Measurements from ENCODE around the gene YES1.
"Not testable (repeated sequence)": the region's sequence is repeated elsewhere in the genome, so short reads cannot be mapped to it uniquely, and the experiment has no call there.

The YES1 gene

DNA sequence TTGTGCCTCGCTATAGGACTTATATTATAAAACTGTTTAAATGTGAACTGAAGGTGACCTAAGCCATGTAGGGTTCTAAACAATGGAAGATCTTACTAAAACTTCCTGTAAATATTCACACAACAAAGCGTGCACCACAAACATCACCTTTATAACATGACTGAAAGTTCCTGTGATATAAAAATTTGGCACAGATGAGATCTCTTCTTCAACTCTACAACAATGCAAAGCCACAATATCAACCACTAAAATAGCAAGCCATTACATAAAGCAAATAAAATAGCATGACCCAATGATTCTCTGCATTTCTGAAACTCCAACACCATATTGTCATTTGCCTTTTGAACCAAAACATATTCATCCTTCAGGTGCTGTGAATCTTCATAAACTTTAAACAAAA, 3.5 kb downstream of the YES1 start:
- H3K4me3 ChIP-seq (ENCODE audit: low read depth, low read length), result no peak overlapping the region
- in situ Hi-C loops (cut with HindIII; ENCODE audit: low sequenced_read_pairs), result no loop called here
- DNase-seq (ENCODE audit: low read depth, low spot score), result no peak
- TF ChIP-seq, protein P1, sequence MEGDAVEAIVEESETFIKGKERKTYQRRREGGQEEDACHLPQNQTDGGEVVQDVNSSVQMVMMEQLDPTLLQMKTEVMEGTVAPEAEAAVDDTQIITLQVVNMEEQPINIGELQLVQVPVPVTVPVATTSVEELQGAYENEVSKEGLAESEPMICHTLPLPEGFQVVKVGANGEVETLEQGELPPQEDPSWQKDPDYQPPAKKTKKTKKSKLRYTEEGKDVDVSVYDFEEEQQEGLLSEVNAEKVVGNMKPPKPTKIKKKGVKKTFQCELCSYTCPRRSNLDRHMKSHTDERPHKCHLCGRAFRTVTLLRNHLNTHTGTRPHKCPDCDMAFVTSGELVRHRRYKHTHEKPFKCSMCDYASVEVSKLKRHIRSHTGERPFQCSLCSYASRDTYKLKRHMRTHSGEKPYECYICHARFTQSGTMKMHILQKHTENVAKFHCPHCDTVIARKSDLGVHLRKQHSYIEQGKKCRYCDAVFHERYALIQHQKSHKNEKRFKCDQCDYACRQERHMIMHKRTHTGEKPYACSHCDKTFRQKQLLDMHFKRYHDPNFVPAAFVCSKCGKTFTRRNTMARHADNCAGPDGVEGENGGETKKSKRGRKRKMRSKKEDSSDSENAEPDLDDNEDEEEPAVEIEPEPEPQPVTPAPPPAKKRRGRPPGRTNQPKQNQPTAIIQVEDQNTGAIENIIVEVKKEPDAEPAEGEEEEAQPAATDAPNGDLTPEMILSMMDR (IDR thresholded peaks at IDR 0.05; ENCODE audit: low read depth, low read length), result no peak

DNA sequence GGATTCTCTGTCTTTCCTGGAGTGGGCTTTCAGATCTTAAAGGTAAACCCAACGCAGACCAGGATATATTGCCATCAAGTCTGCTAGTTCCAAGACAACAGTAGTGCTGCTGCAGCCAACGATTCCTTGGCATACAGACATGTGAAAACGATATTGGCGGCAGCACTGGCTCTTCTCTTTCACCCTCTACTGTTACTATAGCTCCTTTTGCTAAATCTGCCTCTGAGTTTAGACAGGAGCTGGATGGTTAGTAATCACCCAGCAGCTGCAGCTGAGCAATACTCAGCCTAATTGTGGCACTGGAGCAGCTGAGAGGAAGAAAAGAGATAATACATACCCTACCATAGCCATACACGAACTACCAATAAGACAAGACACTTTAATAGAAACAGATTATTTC, 4.0 kb downstream of the YES1 start:
- TF ChIP-seq, protein P1 (IDR thresholded peaks at IDR 0.05; ENCODE audit: low read depth, low read length), result no peak
- in situ Hi-C loops (cut with HindIII; ENCODE audit: low sequenced_read_pairs), result no loop called here
- DNase-seq (ENCODE audit: low read depth, low spot score), result peak; percentile 50
- no peak overlapping the region for H3K4me3 ChIP-seq (ENCODE audit: low read depth, low read length)

DNA sequence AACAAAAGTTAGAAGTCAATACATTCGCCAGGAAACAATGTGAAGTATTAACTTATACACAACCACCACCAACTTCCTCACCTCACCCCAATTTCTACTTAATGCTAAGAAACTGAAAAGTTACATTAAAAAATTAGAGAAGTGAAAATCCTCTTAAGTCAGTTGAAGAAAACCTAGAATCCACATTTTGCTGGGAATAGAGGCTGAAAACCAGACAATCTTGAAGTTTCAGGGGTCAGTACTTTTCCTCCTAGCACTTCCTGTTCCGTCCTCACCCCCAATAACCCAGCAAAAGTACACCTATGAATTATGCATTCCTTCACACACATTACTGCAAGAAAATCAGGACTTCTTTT, 6.3 kb downstream of the YES1 start:
- H3K4me3 ChIP-seq (ENCODE audit: low read depth, low read length), result no peak overlapping the region
- TF ChIP-seq, protein P1 (IDR thresholded peaks at IDR 0.05; ENCODE audit: low read depth, low read length), result no peak
- in situ Hi-C loops (cut with HindIII; ENCODE audit: low sequenced_read_pairs), result no loop called here
- no peak for DNase-seq (ENCODE audit: low read depth, low spot score)

DNA sequence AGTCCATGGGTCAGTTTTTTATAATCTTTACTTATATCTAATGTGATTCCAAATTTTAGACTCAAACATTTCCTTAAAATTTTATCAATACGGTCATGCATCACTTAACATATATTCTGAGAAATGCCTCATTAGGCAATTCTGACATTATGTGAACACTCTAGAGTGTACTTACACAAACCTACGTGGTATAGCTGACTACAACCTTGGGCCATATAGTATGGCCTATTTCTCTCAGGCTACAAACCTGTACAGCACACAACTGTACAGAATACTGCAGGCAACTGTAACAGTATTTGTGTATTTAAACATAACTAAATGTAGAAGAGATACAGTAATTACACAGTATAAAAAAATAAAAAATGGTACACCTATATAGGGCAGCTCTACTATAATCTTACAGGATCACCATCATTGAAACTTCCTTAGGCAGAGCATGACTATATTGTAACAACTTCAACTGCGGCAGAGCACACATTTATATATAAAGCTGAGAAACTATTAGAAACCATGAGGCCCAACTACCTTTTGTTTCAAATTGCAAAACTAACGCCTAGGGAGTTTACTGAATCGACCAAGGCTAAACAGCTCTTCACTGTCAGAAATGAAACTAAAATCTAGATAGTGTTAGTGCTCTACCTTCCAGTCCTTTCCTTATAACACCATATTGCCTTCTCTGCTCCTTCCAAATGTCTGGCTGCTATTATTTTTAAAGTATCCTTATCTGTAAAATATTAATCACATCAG, 6.9 kb downstream of the YES1 start:
- in situ Hi-C loops (cut with HindIII; ENCODE audit: low sequenced_read_pairs), result no loop called here
- TF ChIP-seq, protein P1 (IDR thresholded peaks at IDR 0.05; ENCODE audit: low read depth, low read length), result no peak
- H3K4me3 ChIP-seq (ENCODE audit: low read depth, low read length), result no peak overlapping the region
- no peak for DNase-seq (ENCODE audit: low read depth, low spot score)

DNA sequence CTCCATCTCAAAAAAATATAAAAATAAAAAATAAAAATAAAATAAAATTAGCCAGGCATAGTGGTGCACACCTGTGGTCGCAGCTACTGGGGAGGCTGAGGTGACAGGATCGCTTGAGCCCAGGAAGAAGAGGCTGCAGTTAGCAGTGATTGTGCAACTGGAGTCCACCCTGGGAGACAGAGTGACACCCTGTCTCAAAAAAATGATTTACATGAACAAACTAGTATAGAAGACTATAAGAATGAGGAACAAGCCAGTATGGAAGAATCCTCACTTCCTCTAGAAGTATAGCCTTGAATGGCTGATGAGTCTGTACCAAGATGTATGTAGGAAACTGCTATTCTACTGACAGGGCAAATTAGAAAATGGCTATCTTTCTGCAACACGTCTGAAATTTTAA, 10.9 kb downstream of the YES1 start:
- H3K4me3 ChIP-seq (ENCODE audit: low read depth, low read length), result no peak overlapping the region
- TF ChIP-seq, protein P1 (IDR thresholded peaks at IDR 0.05; ENCODE audit: low read depth, low read length), result no peak
- no peak for DNase-seq (ENCODE audit: low read depth, low spot score)
- in situ Hi-C loops (cut with HindIII; ENCODE audit: low sequenced_read_pairs), result no loop called here

DNA sequence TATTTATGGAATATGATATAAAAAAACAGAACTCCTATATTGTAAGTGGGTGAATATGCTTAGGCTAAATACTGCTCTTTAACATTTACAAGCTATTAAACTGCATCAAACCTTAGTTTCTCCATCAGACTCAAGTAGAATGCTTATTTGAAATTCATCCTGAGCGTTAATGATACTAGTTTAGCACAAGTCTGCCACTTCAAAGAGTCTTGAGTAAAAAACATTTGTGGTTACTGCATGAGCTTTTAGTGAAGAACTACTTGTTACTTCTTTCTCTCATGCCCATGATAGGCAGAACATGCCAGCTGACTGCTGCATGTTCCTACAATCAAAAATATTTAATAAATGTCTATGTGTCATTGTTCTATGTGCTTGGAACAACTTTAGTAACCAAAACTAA, 12.1 kb downstream of the YES1 start:
- TF ChIP-seq, protein P1 (IDR thresholded peaks at IDR 0.05; ENCODE audit: low read depth, low read length), result no peak
- H3K4me3 ChIP-seq (ENCODE audit: low read depth, low read length), result no peak overlapping the region
- DNase-seq (ENCODE audit: low read depth, low spot score), result no peak
- in situ Hi-C loops (cut with HindIII; ENCODE audit: low sequenced_read_pairs), result no loop called here

DNA sequence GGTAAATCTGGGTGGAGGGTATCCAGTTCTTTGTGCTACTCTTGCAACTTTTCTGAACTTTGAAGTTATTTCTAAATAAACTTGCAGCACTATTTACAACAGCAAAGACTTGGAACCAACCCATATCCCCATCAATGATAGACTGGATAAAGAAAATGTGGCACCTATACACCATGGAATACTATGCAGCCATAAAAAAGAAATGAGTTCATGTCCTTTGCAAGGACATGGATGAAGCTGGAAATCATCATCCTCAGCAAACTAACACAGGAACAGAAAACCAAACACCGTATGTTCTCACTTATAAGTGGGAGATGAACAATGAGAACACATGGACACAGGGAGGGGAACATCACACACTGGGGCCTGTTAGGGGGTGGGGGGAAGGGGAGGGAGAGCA, 16.7 kb downstream of the YES1 start:
- in situ Hi-C loops (cut with HindIII; ENCODE audit: low sequenced_read_pairs); DNase-seq (ENCODE audit: low read depth, low spot score): not testable (repeated sequence)

More for the DNA sequence above, 16.7 kb downstream of the YES1 start:
- H3K4me3 ChIP-seq (ENCODE audit: low read depth, low read length), result not testable (repeated sequence)

Data from astrocyte of the spinal cord (primary cell).